Fibroblast of peridontal ligament (primary cell): Measurements from ENCODE around the gene VWA7.
A peak's percentile ranks its signal among the peaks of the same experiment; 100 is the strongest.
"Not testable (repeated sequence)": the region's sequence is repeated elsewhere in the genome, so short reads cannot be mapped to it uniquely, and the experiment has no call there.

Experiments used
- DNase-seq: peaks from one replicate; pipeline ENCODE4 v3.0.0-alpha.2; 2010; ENCODE audit errors: extremely low read depth

Gene VWA7

DNA sequence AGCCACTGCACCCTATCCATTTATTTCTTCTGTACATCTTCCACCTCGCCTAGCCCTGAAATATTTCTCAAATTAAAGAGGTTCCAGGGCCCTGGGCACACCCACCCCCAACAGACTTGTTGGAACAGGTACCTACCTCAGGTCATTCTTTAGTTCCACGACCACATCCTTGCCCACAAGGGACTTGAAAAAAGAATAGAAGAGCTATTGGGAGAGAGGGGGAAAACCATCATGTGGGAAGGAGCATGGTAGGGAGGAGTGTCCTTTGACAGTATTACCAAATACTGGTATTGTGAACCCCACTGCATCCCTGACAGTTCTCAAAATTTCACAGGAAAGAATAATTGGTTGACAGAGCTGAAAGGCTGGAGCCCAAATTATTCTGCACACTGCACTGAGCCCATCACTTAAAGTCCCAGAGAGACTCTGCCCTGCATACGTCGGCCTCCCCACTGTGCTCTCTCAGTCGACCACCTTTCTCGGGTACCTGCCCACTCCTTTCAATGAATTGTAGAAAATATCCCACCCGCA, 28.9 kb upstream of the VWA7 start:
- DNase-seq: no peak

DNA sequence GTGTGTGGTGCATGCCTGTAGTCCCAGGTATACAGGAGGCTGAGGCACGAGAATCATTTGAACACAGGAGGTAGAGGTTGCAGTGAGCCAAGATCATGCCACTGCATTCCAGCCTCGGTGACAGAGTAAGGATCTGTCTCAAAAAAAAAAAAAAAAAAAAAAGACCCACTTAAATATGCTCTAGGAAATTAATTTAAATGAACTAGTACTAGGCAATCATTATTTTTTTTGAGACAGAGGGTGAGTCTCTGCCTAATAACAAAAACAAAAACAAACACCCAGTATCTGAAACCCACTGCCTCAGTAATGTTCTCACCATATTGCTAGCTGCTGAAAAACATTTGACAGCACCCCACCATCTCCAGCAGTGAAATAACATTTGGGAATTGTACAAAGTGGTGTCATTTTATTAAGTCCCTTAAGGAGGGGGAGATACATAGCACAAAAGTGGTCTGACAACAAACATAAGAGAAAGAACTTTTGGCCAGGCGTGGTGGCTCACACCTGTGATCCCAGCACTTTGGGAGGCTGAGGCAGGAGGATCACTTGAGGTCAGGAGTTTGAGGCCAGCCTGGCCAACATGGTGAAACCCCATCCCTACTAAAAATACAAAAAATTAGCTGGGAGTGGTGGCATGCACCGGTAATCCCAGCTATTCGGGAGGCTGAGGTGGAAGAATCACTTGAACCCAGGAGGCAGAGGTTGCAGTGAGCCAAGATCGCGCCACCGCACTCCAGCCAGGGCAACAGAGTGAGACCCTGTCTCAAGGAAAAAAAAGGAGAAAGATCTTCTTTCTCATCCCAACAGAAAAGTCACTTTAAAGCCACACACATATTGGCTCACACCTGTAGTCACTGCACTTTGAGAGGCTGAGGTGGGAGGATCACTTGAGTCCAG, 24.2 kb upstream of the VWA7 start:
- not testable (repeated sequence) for DNase-seq

DNA sequence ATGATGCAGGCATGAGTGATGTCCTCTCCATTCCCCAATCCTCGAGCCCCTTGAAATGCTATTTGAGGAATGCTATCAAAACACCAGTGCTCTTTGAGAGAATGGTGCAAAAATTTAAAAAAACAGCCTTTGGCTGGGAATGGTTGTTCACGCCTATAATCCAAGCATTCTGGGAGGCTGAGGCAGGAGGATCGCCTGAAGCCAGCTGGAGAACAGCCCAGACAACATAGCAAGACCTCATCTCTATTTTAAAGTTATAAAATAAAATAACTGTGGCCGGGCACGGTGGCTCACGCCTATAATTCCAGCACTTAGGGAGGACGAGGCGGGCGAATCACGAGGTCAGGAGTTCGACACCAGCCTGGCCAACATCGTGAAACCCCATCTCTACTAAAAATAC, 22.7 kb upstream of the VWA7 start:
- DNase-seq: no peak

DNA sequence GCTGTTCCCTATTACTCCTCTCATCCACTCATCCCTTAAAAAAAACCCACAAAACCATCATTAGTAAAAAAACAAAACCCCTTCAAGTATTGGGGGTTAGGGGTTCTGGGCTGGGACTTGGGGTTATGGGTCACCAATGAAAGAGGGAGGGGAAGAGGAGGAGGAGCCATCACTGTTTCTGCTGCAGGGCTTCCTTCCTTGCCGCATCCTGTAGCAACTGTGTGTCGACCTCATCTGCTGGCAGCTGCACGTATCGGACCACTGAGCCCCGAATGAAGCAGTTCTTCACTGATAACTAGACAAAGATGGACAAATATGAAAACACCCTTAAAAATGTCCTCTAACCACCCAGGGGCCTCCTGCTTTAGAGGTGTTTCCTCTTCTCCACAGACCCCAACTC, 20.5 kb upstream of the VWA7 start:
- DNase-seq: no peak

DNA sequence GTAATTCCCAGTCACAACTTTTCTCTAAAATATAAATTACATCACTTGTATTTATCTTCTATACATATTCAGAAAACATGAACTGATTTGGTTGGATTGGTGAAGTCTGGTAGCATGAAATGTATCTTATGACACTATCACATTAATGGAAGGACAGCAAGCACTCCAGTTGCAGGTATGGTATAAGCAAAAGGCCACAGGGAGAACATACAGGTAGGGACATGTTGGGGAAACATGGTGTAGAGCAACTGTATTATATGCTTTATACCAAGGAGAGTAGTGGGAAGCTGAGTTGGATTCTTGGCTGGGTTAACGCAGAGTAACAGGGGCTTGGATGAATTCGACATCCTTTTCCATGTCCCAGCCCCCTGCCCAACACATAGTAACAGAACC, 19.9 kb upstream of the VWA7 start:
- DNase-seq: no peak

DNA sequence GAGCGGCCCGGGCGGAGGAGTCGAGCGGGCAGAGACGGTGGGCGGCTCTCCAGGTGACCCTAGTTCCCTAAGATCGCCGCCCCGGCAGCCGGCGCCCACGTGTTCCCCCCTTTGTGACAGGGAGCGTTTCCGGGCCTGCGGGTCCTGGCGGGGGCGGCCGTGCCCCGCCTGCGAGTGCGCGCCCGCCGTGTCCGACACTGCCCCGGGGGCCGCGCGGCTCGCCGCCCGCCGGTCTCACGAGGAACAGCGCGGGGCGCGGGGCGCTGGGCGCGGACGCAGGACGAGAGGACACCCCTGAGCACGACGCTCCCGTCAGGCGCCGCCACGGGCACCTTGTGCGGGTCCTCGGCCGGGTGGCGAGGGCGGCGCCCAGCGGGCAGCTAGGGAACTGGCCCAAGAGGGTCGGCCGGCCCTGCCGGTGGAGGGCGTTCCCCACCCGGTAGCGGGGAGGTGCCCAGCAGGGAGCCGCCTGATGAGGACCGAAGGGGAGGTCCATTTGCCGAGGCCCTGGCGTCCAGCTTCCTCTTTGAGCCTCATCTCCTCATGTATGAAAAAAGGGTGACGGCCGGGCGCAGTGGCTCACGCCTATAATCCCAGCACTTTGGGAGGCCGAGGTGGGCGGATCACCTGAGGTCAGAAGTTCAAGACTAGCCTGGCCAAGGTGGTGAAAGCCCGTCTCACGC, 18.6 kb upstream of the VWA7 start, which contains the start of gene VARS1:
Gene VARS1, minus strand, starts transcription at position 137 of the 683 bp plus-strand sequence. CDS start 535 bp downstream, outside the sequence.
- DNase-seq: peak; percentile 84

DNA sequence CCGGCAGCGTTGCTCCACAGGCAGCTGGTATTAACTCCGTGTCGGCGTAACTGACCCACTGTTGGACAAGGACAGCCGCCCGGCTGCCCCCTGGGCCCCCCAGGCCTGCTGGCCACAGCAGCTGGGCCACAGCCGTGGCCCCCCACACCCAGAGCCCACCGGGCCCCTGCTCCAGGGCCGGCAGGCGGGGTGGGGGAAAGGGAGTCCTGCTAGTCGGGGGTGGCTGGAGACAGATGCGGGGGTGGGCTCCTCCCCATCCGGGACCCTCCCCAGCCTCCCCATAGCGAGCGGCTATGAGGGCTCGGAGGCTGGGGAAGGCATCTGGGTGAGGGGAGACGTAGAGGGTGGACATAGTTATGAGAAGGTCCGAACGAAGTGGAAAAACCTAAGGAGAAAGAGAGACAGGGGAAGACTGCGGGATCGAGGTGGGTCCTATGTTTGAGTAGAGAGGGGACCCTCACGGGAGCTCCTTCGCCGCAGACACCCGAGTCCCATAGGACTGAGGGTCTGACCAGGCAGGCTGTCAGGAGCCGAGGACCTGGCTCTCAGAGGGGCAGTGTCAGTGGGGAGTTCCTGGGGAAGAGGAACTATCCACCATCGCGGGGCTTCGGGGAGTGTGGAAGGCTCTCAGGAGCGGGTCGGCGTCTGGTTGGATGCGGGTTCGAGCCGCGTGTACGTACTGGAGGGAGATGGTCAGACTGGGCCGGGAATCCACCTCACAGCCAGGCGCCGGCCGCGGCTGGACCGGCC, 17.9 kb upstream of the VWA7 start:
- peak; percentile 38 for DNase-seq

DNA sequence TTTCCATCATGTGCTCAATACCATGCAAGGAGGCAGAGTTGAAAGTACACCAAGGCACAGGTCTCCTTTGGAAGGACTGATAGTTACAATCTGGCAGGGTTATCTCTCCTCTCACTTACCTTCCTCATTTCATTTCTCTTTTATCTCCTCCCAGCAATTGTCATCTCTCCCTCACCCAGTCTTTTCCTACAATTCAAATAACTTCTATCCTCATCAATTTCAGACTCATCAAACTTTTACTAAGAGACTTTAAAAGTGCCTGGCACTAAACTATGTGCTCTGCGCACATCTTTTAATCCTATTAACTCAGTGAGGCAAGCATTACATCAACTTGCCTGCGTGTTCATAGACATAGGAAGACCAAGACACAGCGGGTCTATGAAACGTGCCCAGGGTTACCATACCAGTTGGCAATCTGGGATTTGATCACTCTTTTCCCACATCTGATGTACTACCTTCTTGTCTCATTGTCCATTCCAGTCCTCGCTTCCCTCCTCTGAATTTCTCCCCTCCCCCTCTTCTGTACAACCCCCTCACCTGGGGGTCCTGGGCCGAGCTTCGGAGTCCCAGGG, 17.3 kb upstream of the VWA7 start:
- DNase-seq: peak; percentile 67

DNA sequence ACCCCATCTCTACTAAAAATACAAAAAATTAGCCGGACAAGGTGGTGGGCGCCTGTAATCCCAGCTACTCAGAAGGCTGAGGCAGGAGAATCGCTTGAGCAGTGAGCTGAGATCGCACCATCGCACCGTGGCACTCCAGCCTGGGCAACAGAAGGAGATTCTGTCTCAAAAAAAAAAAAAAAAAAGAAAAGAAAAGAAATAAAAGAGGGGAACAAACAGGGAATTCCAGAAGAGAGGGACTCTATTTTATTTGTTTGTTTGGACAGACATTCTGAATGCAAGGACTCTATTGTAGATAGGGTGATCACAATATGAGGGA, 16.8 kb upstream of the VWA7 start:
- not testable (repeated sequence) for DNase-seq

DNA sequence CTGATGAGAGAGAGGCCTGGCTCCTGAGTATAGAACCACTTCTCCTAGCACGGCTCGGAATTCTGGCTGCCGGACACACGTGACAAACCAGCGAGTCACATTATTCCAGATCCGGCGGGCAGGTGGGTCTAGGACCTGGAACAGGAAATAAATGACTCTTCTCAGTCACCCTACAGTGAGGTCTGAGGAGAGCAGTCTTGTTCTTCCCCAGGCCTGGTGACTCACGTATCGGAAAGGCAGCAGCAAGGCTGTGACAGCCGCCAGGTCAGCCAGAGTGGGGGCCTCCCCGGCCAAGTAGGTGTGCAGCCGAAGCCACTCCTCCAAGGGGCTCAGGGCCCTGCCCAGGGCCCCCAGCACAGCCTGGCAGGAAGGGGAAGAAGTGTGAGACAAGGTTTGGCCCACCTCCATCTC, 15.6 kb upstream of the VWA7 start:
- no peak for DNase-seq

DNA sequence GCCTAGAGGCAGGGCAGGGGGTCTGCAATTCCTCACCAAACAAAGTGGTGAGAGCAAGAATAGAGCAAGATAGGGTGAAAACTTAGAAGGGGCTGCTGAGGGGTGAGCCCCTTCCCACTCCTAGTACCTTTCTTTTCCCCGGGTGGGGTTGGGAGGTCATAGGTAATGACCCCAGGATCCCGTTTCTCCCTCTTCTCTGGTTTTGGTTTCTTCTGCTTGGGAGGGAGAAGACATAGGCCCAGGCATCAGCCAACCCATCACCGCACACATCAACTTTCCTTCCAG, 14.9 kb upstream of the VWA7 start:
- DNase-seq: no peak

DNA sequence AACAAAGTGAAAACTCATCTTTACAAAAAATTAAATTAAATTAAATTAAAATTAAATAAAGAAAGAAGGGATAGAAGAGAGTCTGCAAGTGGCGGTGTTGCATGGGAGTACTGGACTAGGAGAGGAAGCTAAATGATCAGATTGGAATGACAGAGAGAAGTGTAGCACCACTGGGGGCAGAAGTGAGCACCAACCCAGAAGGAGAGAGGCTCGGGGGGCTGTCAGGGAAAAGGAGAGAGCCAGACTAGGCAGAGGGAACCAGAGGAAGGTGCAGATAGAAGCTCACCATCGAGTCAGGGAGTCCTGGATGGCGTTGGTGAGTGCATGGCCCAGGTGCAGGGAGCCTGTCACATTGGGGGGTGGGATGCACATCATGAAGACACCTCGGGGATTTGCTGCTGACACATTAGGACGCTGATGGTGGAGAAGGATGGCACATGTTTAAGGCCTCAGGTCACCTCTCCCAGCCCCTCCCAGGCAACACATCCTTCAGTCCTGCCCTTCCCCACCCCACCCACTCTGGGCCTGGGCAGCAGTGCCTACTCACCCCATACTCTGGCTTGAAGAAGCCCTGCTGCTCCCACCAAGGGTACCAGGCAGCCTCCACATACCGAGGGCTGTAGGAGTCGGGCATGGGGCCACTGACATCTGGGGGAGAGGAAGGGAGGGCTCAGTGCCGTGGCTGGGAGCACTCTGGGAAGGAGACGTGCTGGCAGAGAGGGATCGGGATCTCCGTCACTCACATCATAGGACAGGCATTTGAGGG, 14.4 kb upstream of the VWA7 start:
- peak; percentile 51 for DNase-seq

DNA sequence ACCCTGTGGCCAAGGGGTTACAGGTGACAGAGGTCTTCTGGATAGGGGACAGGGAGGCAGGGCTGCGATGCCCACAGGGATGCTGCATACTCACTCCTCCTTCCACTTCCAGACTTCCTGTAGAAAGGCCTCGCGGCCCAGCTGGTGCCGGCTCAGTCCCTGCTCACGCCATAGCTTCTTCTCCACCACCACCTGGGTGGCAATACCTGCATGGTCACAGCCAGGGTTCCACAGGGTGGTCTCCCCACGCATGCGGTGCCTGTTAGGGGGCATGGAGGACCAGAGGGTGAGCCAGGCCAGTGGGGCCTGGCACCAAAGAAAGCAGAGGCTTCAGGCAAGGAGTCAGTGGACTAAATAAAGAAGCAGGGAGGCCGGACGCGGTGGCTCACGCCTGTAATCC, 8.3 kb upstream of the VWA7 start:
- no peak for DNase-seq

DNA sequence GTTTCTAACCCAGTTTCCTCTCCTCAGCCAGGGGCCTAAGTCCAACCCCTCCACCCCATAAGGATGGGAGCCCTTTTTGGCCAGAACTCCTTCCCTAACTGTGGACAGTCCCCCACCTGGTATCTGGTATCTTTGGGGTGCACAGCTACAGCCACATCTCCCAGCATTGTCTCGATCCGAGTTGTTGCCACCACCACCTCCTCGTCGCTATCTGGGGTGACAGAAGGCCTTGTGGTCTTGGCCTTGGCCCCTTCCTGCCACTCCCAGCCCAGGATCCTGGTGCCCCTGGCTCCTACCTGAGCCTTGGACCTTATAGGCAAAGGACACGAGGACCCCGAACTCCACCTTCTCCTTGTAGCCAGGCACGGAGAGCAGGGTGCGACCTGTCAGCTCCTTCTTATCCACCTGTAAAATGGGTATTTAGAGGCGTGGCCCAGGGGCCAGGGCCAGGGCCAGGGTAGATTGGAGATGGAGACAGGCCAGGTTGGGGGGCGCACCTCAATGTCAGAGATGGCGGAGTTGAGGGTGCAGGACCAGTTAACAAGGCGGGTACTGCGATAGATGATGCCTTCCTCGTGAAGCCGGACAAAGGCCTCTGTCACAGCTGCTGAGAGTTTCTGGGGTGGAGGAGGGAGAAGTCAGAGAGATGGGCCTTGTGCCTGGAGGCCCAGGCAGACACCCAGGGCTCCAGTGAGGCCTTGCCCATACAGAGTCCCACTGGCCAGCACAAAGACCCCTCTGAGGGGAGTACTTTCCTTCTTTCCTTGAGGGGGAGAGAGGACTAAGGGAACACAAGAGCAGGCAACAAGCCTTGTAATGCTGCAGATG, 7.2 kb upstream of the VWA7 start:
- no peak for DNase-seq

DNA sequence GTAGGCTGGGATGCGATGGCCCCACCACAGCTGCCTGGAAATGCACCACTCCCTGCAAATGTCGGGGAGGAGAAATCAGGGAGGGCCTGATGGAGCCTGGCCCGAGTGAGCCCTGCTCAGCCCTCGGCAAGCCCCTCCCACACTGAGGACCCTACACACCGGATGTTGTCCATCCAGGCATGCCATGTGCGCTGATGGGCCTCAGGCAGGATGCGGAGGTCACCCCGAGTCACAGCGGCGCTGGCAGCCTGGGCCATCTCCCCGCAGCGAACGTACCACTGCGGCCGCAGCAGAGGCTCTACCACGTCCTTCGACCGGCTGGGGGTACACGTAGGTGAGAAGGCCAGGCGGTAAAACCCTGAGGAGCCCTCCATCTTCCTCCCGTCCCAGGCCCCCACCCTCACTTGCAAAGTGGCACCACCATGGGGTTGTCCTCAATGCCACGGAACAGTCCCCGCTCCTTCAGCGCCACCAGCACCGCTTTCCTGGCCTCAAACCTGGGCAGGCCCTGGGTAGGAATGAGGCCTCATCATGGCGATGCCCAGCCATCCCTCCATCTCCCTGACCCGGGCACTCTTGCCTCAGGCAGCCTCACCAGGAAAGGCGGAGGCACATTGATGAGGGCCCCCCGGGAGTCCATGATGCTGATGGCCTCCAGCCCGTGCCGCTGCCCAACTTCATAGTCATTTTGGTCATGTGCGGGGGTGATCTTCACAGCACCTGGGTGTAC, 5.2 kb upstream of the VWA7 start:
- DNase-seq: no peak

DNA sequence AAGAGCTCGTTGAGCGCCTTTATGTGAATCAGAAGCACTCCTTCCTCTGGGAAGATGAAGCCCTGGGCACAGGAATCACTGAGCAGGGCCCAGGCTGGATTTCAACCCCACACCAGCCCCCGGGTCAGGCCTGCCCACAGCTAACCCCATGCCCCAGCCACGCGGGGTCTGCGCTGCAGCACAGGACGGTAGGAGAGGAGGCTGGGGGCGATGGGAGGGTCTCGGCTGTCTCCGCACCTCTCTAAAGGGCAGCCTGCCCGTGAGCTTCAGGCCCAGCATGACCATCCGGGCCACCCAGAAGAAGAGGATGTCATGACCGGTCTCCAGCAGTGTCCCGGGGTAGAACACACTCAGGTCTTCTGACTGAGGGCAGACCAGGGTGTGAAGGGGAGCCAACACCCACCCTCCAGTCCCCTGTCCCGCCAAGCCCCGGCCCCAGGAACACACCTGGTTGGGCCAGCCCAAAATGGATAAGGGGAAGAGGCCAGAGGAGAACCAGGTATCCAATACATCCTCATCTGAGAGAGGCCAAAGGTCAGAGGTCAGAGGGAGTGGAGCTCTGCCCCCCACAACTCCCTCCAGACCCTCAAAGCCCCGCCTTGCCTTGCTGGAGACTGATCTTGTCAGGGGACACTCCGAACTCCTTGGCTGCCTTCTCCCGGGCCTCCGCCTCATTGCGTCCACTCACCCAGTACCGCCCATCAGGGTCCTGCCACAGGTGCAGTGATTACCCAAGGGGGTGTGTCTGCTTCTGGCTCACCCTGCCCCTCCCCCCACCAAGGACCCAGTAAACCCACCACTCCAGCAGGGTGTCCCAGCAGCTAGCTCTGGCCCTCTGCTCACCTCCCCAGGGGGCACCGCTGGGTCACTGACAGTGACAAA, 4.4 kb upstream of the VWA7 start:
- DNase-seq: no peak

DNA sequence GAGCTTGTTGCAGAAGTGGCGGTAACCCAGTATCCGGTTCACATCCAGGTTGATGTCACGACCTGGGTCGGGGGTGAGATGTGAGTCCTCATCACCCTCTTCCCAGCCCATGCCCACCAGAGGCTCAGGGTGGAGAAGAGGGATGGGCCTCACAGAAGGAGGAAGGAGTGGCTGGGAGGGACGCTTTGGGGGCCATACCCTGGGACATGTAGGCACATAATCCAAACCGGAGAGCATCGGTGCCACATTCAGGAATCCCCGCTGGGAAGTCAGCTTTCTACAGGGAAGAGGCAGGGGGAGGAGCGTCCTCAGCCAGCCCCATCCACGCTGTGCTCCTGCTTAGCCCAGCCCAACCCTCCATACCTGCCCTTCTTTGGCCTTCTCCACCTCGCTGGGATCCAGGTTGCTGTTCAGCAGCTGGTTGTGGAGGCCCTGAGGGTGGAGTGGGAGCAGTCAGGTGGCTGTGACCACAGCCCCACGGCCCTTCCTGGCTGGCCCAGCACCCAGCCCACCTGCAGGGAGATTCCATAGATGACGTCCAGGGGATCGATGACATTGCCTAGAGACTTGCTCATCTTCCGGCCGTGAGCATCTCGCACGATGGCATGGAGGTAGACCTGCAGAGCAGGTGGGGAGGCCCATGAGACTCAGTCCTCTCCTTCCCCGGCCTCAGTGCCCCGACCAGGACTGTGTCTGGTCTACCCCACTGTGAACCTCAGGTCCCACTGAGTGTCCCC, 3.5 kb upstream of the VWA7 start:
- DNase-seq: no peak

DNA sequence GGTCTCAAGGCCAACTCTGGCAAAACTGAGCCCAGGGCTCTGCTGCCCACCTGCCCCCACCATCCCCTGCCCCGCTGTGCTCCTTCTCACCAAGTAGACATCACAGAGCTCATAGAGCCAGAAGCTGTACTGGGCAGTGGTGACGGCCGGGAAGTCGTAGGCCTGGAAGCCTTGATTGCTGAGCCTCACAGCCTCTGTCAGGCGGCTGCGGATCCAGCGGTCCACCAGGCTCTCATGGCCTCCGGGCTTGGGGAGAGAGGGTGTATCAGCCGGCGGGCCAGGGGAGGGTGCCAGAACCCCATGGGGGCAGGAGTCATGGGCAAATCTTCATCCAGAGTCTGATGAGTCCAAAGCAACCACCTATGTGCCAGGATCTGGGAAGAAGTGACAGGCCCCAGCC, 2.8 kb upstream of the VWA7 start:
- DNase-seq: no peak
